Measurements from ENCODE around the gene SDSL.

Gene SDSL

GRCh38 chr12:113422886-113423669 lies 898 bp downstream of the SDSL start:
- no peak for DNase-seq

- no peak for DNase-seq
Observed at GRCh38 chr12:113424456-113424855, 2.3 kb downstream of the SDSL start.

GRCh38 chr12:113424915-113425823 lies 3.0 kb downstream of the SDSL start:
- DNase-seq, result peak; percentile 66 to 67

- no peak for DNase-seq
Observed at GRCh38 chr12:113425960-113426453, 3.8 kb downstream of the SDSL start.

GRCh38 chr12:113427882-113428281 lies 5.7 kb downstream of the SDSL start:
- DNase-seq, result no peak

- DNase-seq, result no peak
Observed at GRCh38 chr12:113428482-113428881, 6.3 kb downstream of the SDSL start.

GRCh38 chr12:113432986-113433385 lies 10.8 kb downstream of the SDSL start:
- no peak for DNase-seq

GRCh38 chr12:113435367-113435766 lies 13.2 kb downstream of the SDSL start:
- no peak for DNase-seq

- no peak for DNase-seq
Observed at GRCh38 chr12:113436586-113436985, 14.4 kb downstream of the SDSL start.

GRCh38 chr12:113436993-113437728 lies 15.0 kb downstream of the SDSL start:
- no peak for DNase-seq

GRCh38 chr12:113437729-113438100 lies 15.5 kb downstream of the SDSL start:
- no peak for DNase-seq

- DNase-seq, result no peak
Observed at GRCh38 chr12:113438523-113439300, 16.5 kb downstream of the SDSL start.

GRCh38 chr12:113439301-113439597 lies 17.1 kb downstream of the SDSL start:
- DNase-seq, result no peak

- DNase-seq, result peak in 1 of 2 donors; percentile 25
Observed at GRCh38 chr12:113439606-113440030, 17.4 kb downstream of the SDSL start.

- no peak for DNase-seq
Observed at GRCh38 chr12:113440336-113440735, 18.2 kb downstream of the SDSL start.

GRCh38 chr12:113440947-113441782 lies 19.0 kb downstream of the SDSL start:
- no peak for DNase-seq

- no peak for DNase-seq
Observed at GRCh38 chr12:113443030-113443539, 20.9 kb downstream of the SDSL start.

- no peak for DNase-seq
Observed at GRCh38 chr12:113445544-113446171, 23.5 kb downstream of the SDSL start.

GRCh38 chr12:113448873-113449272 lies 26.7 kb downstream of the SDSL start:
- DNase-seq, result no peak

GRCh38 chr12:113449299-113449698 lies 27.1 kb downstream of the SDSL start:
- DNase-seq, result no peak

GRCh38 chr12:113449839-113450238 lies 27.7 kb downstream of the SDSL start:
- DNase-seq, result no peak
